ENCODE measurements around the gene CPXM2.

CPXM2 gene

DNA sequence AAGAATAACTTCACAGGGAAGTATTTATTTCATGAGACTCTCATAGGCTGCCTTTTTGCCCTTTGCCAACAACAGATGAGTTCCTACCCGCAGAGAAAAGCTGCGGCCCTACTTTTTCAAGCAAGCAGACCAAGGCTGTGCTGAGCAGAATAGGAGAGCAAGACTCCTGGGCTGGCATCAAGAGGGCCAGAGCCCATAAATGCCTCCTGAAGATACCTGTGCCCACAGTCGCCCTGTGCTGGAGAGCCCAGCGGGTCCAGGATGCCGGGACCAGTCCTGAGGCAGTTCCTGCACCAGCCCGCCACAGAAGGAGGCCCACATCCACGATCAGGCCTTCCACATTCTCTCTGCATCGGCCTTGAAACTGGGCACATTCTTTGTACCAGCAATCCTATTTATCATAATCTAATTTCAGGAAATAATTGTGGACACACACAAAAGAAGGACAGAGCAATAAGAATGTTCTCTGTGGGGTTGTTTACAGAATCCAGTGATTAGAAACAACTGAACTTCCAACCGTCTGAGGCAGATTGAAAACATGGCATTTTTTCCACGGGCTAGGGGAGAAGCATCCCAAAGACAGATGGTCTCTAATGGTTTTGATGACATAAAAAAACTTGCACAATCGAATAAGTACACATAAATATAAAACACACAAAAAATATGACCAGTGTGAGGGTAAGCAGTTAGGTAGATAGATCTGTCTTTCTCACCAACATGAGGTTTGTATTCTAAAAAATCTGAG lies 95.6 kb downstream of the CPXM2 start:
- peaks cover 88% of the 10 kb centered on the region for H3K27me3 ChIP-seq (ENCODE audit: insufficient read depth, low read depth, severe bottlenecking)
- H3K4me3 ChIP-seq (ENCODE audit: low read depth, low read length), result no peak overlapping the region
- no peaks in the 10 kb centered on the region for H3K36me3 ChIP-seq
- H3K9me3 ChIP-seq (ENCODE audit: severe bottlenecking), result peaks cover 4% of the 10 kb centered on the region
- TF ChIP-seq, protein P1, sequence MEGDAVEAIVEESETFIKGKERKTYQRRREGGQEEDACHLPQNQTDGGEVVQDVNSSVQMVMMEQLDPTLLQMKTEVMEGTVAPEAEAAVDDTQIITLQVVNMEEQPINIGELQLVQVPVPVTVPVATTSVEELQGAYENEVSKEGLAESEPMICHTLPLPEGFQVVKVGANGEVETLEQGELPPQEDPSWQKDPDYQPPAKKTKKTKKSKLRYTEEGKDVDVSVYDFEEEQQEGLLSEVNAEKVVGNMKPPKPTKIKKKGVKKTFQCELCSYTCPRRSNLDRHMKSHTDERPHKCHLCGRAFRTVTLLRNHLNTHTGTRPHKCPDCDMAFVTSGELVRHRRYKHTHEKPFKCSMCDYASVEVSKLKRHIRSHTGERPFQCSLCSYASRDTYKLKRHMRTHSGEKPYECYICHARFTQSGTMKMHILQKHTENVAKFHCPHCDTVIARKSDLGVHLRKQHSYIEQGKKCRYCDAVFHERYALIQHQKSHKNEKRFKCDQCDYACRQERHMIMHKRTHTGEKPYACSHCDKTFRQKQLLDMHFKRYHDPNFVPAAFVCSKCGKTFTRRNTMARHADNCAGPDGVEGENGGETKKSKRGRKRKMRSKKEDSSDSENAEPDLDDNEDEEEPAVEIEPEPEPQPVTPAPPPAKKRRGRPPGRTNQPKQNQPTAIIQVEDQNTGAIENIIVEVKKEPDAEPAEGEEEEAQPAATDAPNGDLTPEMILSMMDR (IDR thresholded peaks at IDR 0.05; ENCODE audit: low read depth, low read length), result no peak
- DNase-seq, result no peak
- no peak overlapping the region for H3K27ac ChIP-seq

GRCh38 chr10:123795196-123795780 lies 96.3 kb downstream of the CPXM2 start:
- Histone ChIP-seq H3K27me3 (ENCODE audit: insufficient read depth, low read depth, severe bottlenecking) (peaks cover 91% of the 10 kb centered on the region), H3K4me3 (ENCODE audit: low read depth, low read length) (no peak overlapping the region), H3K27ac (no peak overlapping the region), H3K9me3 (ENCODE audit: severe bottlenecking) (peaks cover 5% of the 10 kb centered on the region), H3K36me3 (no peaks in the 10 kb centered on the region)
- no peak for DNase-seq
- TF ChIP-seq, protein P1 (IDR thresholded peaks at IDR 0.05; ENCODE audit: low read depth, low read length), result no peak

- TF ChIP-seq, protein P1 (IDR thresholded peaks at IDR 0.05; ENCODE audit: low read depth, low read length), result no peak
- Histone ChIP-seq H3K36me3 (no peaks in the 10 kb centered on the region), H3K27ac (no peak overlapping the region), H3K27me3 (ENCODE audit: insufficient read depth, low read depth, severe bottlenecking) (peaks cover 89% of the 10 kb centered on the region), H3K4me3 (ENCODE audit: low read depth, low read length) (no peak overlapping the region), H3K9me3 (ENCODE audit: severe bottlenecking) (peaks cover 15% of the 10 kb centered on the region)
- no peak for DNase-seq
Measured at GRCh38 chr10:123792248-123792978, 99.2 kb downstream of the CPXM2 start.

DNA sequence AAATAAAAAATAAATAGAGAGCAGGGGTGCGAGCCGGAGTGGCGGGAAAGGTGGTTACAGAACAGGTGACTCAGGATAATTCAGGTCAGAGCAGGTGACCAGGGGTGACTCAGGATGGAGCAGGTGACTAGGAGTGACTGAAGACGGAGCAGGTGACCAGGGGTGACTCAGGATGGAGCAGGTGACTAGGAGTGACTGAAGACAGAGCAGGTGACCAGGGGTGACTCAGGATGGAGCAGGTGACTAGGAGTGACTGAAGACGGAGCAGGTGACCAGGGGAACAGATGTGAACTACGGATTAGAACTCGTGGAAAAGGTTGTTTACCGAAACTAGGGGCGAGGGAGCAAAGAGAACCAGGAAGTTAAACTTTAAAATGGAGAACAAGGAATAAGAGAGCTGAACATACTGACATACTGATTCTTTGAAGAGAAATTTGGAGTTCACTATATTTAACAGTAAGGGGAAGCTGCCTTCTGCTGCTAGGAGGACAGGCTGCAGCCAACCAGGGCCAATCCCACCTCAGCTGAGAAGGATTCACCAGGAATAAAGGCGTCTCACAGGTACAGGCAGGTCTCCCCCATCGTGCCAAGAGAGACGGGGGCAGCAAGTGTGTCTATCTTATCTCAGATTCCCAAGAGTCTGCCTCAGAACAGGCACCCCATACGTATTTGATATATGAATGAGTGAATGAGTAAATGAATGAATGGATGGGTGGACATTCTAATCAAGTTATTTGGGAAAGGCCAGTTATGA lies 101.3 kb downstream of the CPXM2 start:
- Histone ChIP-seq H3K27me3 (ENCODE audit: insufficient read depth, low read depth, severe bottlenecking) (peaks cover 82% of the 10 kb centered on the region), H3K9me3 (ENCODE audit: severe bottlenecking) (peaks cover 15% of the 10 kb centered on the region), H3K36me3 (no peaks in the 10 kb centered on the region), H3K4me3 (ENCODE audit: low read depth, low read length) (no peak overlapping the region), H3K27ac (no peak overlapping the region)
- no peak for DNase-seq
- TF ChIP-seq, protein P1 (IDR thresholded peaks at IDR 0.05; ENCODE audit: low read depth, low read length), result no peak

DNA sequence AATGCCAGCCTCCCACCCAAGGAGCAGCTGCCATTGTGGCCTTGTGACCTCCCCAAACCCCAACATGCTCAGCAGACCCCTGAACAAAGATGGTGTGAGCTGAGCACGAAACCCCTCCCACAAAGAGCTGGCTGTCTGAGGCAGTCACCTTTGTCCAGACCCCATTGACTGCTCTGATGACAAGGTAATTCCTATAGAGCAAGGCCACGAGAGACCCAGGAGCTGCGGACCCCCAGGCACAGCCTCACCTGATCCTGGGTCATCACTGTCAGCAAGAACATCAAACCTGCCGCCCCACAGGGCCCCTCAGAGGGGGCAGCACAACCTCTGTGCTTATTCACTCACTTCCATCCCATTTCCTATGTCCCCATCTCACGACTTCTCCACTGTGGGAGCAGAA lies 102.6 kb downstream of the CPXM2 start:
- no peaks in the 10 kb centered on the region for H3K36me3 ChIP-seq
- H3K9me3 ChIP-seq (ENCODE audit: severe bottlenecking), result peaks cover 15% of the 10 kb centered on the region
- peaks cover 82% of the 10 kb centered on the region for H3K27me3 ChIP-seq (ENCODE audit: insufficient read depth, low read depth, severe bottlenecking)
- no peak overlapping the region for H3K27ac ChIP-seq
- no peak overlapping the region for H3K4me3 ChIP-seq (ENCODE audit: low read depth, low read length)
- TF ChIP-seq, protein P1 (IDR thresholded peaks at IDR 0.05; ENCODE audit: low read depth, low read length), result no peak
- DNase-seq, result no peak

All from WERI-Rb-1 (cell line).